ENCODE measurements around the gene JUNB. TPM values are rescaled to one million over a fixed set of nuclear protein-coding genes. Genes with fewer than 3 reads are reported as not detected.

JUNB gene
- total and polyA plus RNA-seq, 2 of the 13 experiments (the other 11 are each of a cell fraction or from before 2014, with no cell fraction given), result 7.7 to 8.2 TPM

DNA sequence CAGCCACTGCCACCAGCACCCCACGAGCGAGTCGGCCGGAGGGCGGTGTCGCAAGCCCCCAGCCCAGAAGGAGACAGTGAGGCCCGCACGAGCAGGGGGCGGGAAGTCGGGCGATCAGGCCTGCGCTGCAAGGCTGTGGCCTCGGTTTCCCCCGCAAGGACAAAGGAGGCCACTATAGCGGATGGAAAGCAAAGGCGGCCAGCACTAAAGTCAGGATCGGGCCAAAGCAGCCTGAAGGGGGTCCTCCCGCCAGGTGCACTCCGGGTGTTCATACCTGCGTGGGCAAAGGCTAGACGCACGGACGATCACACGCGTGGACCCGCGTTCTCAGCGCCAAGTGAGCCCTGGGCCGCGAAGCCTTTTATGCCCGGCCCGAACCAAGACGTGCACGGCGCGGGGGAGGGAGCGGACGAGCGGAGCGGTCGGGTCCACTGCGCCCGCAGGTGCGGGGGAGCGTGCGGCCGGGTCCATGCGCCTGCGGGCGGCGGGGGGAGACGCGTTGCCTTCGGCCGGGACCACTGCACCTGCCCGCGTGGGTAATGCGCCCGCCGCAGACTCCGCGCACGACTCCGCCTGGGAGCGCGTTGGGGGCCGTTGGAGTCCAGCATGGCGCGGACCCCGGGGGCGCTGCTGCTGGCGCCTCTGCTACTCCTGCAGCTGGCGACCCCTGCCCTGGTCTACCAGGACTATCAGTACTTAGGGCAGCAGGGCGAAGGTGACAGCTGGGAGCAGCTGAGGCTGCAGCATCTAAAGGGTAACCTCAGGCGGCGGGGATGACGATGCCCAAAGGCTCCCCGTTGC, 10.4 kb downstream of the JUNB start, which contains the start of the genes PRDX2 and THSD8 (continued):
- 0 out of 2 replicates have a peak, but pooled peaks have one; percentile 23 for TF ChIP-seq MYNN (CRISPR knock-in tag; IDR thresholded peaks at IDR 0.05; ENCODE audit: low read depth)
- TF ChIP-seq MIER3 (CRISPR knock-in tag; IDR thresholded peaks at IDR 0.05; ENCODE audit: borderline replicate concordance), result no peak; the same call in 1 of the 2 replicates
- TF ChIP-seq, protein P1, sequence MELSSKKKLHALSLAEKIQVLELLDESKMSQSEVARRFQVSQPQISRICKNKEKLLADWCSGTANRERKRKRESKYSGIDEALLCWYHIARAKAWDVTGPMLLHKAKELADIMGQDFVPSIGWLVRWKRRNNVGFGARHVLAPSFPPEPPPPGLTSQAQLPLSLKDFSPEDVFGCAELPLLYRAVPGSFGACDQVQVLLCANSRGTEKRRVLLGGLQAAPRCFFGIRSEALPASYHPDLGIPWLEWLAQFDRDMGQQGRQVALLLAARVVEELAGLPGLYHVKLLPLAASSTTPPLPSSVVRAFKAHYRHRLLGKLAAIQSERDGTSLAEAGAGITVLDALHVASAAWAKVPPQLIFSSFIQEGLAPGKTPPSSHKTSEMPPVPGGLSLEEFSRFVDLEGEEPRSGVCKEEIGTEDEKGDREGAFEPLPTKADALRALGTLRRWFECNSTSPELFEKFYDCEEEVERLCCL (CRISPR knock-in tag; IDR thresholded peaks at IDR 0.05; ENCODE audit: borderline replicate concordance), result peak; percentile 88; the same call in 1 of the 2 replicates
- TF ChIP-seq, protein P2, sequence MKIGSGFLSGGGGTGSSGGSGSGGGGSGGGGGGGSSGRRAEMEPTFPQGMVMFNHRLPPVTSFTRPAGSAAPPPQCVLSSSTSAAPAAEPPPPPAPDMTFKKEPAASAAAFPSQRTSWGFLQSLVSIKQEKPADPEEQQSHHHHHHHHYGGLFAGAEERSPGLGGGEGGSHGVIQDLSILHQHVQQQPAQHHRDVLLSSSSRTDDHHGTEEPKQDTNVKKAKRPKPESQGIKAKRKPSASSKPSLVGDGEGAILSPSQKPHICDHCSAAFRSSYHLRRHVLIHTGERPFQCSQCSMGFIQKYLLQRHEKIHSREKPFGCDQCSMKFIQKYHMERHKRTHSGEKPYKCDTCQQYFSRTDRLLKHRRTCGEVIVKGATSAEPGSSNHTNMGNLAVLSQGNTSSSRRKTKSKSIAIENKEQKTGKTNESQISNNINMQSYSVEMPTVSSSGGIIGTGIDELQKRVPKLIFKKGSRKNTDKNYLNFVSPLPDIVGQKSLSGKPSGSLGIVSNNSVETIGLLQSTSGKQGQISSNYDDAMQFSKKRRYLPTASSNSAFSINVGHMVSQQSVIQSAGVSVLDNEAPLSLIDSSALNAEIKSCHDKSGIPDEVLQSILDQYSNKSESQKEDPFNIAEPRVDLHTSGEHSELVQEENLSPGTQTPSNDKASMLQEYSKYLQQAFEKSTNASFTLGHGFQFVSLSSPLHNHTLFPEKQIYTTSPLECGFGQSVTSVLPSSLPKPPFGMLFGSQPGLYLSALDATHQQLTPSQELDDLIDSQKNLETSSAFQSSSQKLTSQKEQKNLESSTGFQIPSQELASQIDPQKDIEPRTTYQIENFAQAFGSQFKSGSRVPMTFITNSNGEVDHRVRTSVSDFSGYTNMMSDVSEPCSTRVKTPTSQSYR (CRISPR knock-in tag; IDR thresholded peaks at IDR 0.05; ENCODE audit: borderline replicate concordance), result peak; percentile 57; the same call in 1 of the 2 replicates
- TF ChIP-seq, protein P3, sequence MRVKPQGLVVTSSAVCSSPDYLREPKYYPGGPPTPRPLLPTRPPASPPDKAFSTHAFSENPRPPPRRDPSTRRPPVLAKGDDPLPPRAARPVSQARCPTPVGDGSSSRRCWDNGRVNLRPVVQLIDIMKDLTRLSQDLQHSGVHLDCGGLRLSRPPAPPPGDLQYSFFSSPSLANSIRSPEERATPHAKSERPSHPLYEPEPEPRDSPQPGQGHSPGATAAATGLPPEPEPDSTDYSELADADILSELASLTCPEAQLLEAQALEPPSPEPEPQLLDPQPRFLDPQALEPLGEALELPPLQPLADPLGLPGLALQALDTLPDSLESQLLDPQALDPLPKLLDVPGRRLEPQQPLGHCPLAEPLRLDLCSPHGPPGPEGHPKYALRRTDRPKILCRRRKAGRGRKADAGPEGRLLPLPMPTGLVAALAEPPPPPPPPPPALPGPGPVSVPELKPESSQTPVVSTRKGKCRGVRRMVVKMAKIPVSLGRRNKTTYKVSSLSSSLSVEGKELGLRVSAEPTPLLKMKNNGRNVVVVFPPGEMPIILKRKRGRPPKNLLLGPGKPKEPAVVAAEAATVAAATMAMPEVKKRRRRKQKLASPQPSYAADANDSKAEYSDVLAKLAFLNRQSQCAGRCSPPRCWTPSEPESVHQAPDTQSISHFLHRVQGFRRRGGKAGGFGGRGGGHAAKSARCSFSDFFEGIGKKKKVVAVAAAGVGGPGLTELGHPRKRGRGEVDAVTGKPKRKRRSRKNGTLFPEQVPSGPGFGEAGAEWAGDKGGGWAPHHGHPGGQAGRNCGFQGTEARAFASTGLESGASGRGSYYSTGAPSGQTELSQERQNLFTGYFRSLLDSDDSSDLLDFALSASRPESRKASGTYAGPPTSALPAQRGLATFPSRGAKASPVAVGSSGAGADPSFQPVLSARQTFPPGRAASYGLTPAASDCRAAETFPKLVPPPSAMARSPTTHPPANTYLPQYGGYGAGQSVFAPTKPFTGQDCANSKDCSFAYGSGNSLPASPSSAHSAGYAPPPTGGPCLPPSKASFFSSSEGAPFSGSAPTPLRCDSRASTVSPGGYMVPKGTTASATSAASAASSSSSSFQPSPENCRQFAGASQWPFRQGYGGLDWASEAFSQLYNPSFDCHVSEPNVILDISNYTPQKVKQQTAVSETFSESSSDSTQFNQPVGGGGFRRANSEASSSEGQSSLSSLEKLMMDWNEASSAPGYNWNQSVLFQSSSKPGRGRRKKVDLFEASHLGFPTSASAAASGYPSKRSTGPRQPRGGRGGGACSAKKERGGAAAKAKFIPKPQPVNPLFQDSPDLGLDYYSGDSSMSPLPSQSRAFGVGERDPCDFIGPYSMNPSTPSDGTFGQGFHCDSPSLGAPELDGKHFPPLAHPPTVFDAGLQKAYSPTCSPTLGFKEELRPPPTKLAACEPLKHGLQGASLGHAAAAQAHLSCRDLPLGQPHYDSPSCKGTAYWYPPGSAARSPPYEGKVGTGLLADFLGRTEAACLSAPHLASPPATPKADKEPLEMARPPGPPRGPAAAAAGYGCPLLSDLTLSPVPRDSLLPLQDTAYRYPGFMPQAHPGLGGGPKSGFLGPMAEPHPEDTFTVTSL (CRISPR knock-in tag; IDR thresholded peaks at IDR 0.05; ENCODE audit: borderline replicate concordance), result peak; percentile 73; the same call in 1 of the 2 replicates
- TF ChIP-seq, protein P4, sequence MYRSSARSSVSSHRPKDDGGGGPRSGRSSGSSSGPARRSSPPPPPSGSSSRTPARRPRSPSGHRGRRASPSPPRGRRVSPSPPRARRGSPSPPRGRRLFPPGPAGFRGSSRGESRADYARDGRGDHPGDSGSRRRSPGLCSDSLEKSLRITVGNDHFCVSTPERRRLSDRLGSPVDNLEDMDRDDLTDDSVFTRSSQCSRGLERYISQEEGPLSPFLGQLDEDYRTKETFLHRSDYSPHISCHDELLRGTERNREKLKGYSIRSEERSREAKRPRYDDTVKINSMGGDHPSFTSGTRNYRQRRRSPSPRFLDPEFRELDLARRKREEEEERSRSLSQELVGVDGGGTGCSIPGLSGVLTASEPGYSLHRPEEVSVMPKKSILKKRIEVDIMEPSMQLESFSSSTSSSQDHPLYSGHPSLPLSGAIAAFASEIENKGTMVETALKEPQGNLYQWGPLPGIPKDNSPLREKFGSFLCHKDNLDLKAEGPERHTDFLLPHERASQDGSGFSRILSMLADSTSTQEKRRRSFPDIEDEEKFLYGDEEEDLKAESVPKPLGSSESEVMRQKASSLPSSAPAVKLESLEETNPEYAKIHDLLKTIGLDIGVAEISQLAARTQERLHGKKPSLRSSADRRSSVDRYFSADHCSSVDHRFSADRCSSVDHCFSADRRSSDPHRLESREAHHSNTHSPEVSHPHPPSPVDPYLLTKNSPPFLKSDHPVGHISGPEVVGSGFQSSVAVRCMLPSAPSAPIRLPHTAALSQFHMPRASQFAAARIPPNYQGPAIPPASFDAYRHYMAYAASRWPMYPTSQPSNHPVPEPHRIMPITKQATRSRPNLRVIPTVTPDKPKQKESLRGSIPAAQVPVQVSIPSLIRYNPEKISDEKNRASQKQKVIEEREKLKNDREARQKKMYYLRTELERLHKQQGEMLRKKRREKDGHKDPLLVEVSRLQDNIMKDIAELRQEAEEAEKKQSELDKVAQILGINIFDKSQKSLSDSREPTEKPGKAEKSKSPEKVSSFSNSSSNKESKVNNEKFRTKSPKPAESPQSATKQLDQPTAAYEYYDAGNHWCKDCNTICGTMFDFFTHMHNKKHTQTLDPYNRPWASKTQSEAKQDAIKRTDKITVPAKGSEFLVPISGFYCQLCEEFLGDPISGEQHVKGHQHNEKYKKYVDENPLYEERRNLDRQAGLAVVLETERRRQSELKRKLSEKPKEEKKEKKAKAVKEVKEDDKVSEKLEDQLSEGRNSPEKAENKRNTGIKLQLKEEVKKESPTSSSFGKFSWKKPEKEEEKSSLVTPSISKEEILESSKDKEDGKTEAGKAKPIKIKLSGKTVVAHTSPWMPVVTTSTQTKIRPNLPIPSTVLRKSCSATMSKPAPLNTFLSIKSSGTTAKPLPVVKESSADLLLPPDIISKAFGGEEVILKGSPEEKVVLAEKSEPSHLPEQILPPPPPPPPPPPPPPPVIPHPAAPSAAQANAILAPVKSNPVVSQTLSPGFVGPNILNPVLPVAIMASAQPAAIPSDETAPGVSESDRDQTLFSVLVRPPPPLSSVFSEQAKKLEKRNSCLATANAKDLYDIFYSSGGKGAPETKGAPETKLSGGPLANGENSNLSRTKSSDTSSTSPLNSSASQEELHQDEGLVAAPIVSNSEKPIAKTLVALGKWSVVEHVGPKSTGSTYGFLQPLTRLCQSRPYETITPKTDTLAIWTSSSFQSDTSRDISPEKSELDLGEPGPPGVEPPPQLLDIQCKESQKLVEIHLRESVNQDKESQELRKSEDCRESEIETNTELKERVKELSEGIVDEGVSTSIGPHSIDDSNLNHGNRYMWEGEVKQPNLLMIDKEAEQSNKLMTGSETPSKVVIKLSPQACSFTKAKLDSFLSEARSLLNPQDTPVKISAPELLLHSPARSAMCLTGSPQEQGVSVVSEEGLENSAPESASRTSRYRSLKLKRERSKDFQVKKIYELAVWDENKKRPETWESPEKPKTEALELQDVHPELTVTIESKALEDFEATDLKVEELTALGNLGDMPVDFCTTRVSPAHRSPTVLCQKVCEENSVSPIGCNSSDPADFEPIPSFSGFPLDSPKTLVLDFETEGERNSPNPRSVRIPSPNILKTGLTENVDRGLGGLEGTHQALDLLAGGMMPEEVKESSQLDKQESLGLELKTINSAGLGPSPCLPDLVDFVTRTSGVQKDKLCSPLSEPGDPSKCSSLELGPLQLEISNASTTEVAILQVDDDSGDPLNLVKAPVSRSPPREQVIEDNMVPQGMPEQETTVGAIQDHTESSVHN (CRISPR knock-in tag; IDR thresholded peaks at IDR 0.05), result 0 out of 2 replicates have a peak, but pooled peaks have one; percentile 21
- peak; percentile 96 for TF ChIP-seq ZNF501 (CRISPR knock-in tag; IDR thresholded peaks at IDR 0.05)

Measured in HepG2 (cell line).